Astrocyte of the spinal cord (primary cell): ENCODE results near the gene PDCD1.

ENCODE experiments used
- DNase-seq: peaks from one replicate; pipeline ENCODE4 v3.0.0; 2011; ENCODE audit warnings: low read depth, low spot score
- H3K4me3 ChIP-seq: 2 replicates; pipeline ENCODE4 v1.5.1; 2011; ENCODE audit warnings: low read depth, mild to moderate bottlenecking, low read length, moderate library complexity
- CTCF ChIP-seq: IDR thresholded peaks from 2 replicates; pipeline ENCODE4 v1.5.1; 2012; ENCODE audit warnings: low read depth, mild to moderate bottlenecking, low read length, inconsistent platforms
- in situ Hi-C: cut with HindIII; loops from 2 replicates; pipeline ENCODE4 v1.10.0; 2017; ENCODE audit warnings: low sequenced_read_pairs

Gene PDCD1

GRCh38 chr2:241900251-241901017 lies 41.7 kb upstream of the PDCD1 start:
- H3K4me3 ChIP-seq, result no peak overlapping the region
- in situ Hi-C loops, result no loop called here
- TF ChIP-seq CTCF, result no peak
- DNase-seq, result no peak

- in situ Hi-C loops, result no loop called here
- TF ChIP-seq CTCF, result no peak
- H3K4me3 ChIP-seq, result no peak overlapping the region
- no peak for DNase-seq
Measured at GRCh38 chr2:241898463-241899270, 40.0 kb upstream of the PDCD1 start.

GRCh38 chr2:241897231-241897916 lies 38.7 kb upstream of the PDCD1 start:
- TF ChIP-seq CTCF, result no peak
- in situ Hi-C loops, result no loop called here
- no peak overlapping the region for H3K4me3 ChIP-seq
- no peak for DNase-seq

- in situ Hi-C loops, result no loop called here
- no peak for TF ChIP-seq CTCF
- no peak for DNase-seq
- no peak overlapping the region for H3K4me3 ChIP-seq
Measured at GRCh38 chr2:241896746-241897201, 38.1 kb upstream of the PDCD1 start.

GRCh38 chr2:241895712-241896641 lies 37.3 kb upstream of the PDCD1 start:
- TF ChIP-seq CTCF, result no peak
- DNase-seq, result no peak
- in situ Hi-C loops, result no loop called here
- no peak overlapping the region for H3K4me3 ChIP-seq

- in situ Hi-C loops, result no loop called here
- TF ChIP-seq CTCF, result no peak
- no peak for DNase-seq
- no peak overlapping the region for H3K4me3 ChIP-seq
Measured at GRCh38 chr2:241895427-241895711, 36.7 kb upstream of the PDCD1 start.
